Measurements from ENCODE around the gene CCDC183. TPM values are rescaled to one million over a fixed set of nuclear protein-coding genes. Genes with fewer than 3 reads are reported as not detected.
A peak's percentile ranks its signal among the peaks of the same experiment; 100 is the strongest.

Gene CCDC183
- total RNA-seq, 1 donor: under 0.01 TPM

- no peak overlapping the region for H3K27ac ChIP-seq (ENCODE audit: low read depth, low read length)
- no peaks in the 10 kb centered on the region for H3K9me3 ChIP-seq (ENCODE audit: low read depth, low read length)
- no peak overlapping the region for H2AFZ ChIP-seq (ENCODE audit: low read length)
- peaks cover 26% of the 10 kb centered on the region for H3K27me3 ChIP-seq (ENCODE audit: insufficient read depth, low read length)
- peaks cover 2% of the 10 kb centered on the region for H3K36me3 ChIP-seq (ENCODE audit: insufficient read depth, low read length)
- no peak overlapping the region for H3K4me2 ChIP-seq (ENCODE audit: insufficient read depth, low read length)
- H3K79me2 ChIP-seq (ENCODE audit: insufficient read depth, low read length): peaks cover 17% of the 10 kb centered on the region
- TF ChIP-seq CTCF (IDR thresholded peaks at IDR 0.05; ENCODE audit: extremely low read depth, low read depth, low read length): no peak
- H3K4me3 ChIP-seq (ENCODE audit: insufficient read depth, low read length): no peak overlapping the region
- peaks cover 15% of the 10 kb centered on the region for H3K4me1 ChIP-seq (ENCODE audit: insufficient read depth, low read length)
- peak; percentile 65 for DNase-seq (ENCODE audit: insufficient read length, low spot score, missing footprints)
- peaks cover 7% of the 10 kb centered on the region for H4K20me1 ChIP-seq (ENCODE audit: insufficient read depth, low read length)
These were observed 8.5 kb downstream of the CCDC183 start for GRCh38 chr9:136804509-136805206.

- Histone ChIP-seq H3K36me3 (ENCODE audit: insufficient read depth, low read length) (peaks cover 8% of the 10 kb centered on the region), H3K79me2 (ENCODE audit: insufficient read depth, low read length) (peaks cover 24% of the 10 kb centered on the region), H3K4me2 (ENCODE audit: insufficient read depth, low read length) (no peak overlapping the region), H3K27me3 (ENCODE audit: insufficient read depth, low read length) (peaks cover 22% of the 10 kb centered on the region), H2AFZ (ENCODE audit: low read length) (no peak overlapping the region), H4K20me1 (ENCODE audit: insufficient read depth, low read length) (peaks cover 11% of the 10 kb centered on the region), H3K27ac (ENCODE audit: low read depth, low read length) (no peak overlapping the region), H3K9me3 (ENCODE audit: low read depth, low read length) (no peaks in the 10 kb centered on the region), H3K4me1 (ENCODE audit: insufficient read depth, low read length) (peaks cover 17% of the 10 kb centered on the region), H3K4me3 (ENCODE audit: insufficient read depth, low read length) (no peak overlapping the region)
- DNase-seq (ENCODE audit: insufficient read length, low spot score, missing footprints): peak; percentile 55
- no peak for TF ChIP-seq CTCF (IDR thresholded peaks at IDR 0.05; ENCODE audit: extremely low read depth, low read depth, low read length)
These were observed 9.1 kb downstream of the CCDC183 start for GRCh38 chr9:136805207-136805740.

GRCh38 chr9:136806067-136806466 lies 9.9 kb downstream of the CCDC183 start:
- no peaks in the 10 kb centered on the region for H3K9me3 ChIP-seq (ENCODE audit: low read depth, low read length)
- no peak overlapping the region for H3K4me3 ChIP-seq (ENCODE audit: insufficient read depth, low read length)
- H3K27ac ChIP-seq (ENCODE audit: low read depth, low read length): no peak overlapping the region
- peak; percentile 31 for DNase-seq (ENCODE audit: insufficient read length, low spot score, missing footprints)
- H3K4me2 ChIP-seq (ENCODE audit: insufficient read depth, low read length): no peak overlapping the region
- peaks cover 14% of the 10 kb centered on the region for H4K20me1 ChIP-seq (ENCODE audit: insufficient read depth, low read length)
- H3K79me2 ChIP-seq (ENCODE audit: insufficient read depth, low read length): peaks cover 31% of the 10 kb centered on the region
- H3K36me3 ChIP-seq (ENCODE audit: insufficient read depth, low read length): peaks cover 11% of the 10 kb centered on the region
- no peak for TF ChIP-seq CTCF (IDR thresholded peaks at IDR 0.05; ENCODE audit: extremely low read depth, low read depth, low read length)
- H2AFZ ChIP-seq (ENCODE audit: low read length): no peak overlapping the region
- H3K4me1 ChIP-seq (ENCODE audit: insufficient read depth, low read length): peaks cover 16% of the 10 kb centered on the region
- H3K27me3 ChIP-seq (ENCODE audit: insufficient read depth, low read length): peaks cover 14% of the 10 kb centered on the region

- Histone ChIP-seq H4K20me1 (ENCODE audit: insufficient read depth, low read length) (peaks cover 14% of the 10 kb centered on the region), H2AFZ (ENCODE audit: low read length) (peak overlapping the region; percentile 59), H3K27ac (ENCODE audit: low read depth, low read length) (no peak overlapping the region), H3K27me3 (ENCODE audit: insufficient read depth, low read length) (peaks cover 7% of the 10 kb centered on the region), H3K79me2 (ENCODE audit: insufficient read depth, low read length) (peaks cover 38% of the 10 kb centered on the region), H3K4me2 (ENCODE audit: insufficient read depth, low read length) (peak overlapping the region; percentile 91), H3K9me3 (ENCODE audit: low read depth, low read length) (no peaks in the 10 kb centered on the region), H3K36me3 (ENCODE audit: insufficient read depth, low read length) (peaks cover 12% of the 10 kb centered on the region), H3K4me1 (ENCODE audit: insufficient read depth, low read length) (peaks cover 16% of the 10 kb centered on the region), H3K4me3 (ENCODE audit: insufficient read depth, low read length) (peak overlapping the region; percentile 89)
- DNase-seq (ENCODE audit: insufficient read length, low spot score, missing footprints): peak; percentile 39
- no peak for TF ChIP-seq CTCF (IDR thresholded peaks at IDR 0.05; ENCODE audit: extremely low read depth, low read depth, low read length)
These were observed 10.6 kb downstream of the CCDC183 start for GRCh38 chr9:136806631-136807201.

Data from osteoblast (primary cell).